Measurements from ENCODE around the gene STAG1. TPM values are rescaled to one million over a fixed set of nuclear protein-coding genes. Genes with fewer than 3 reads are reported as not detected.
"Not testable (repeated sequence)": the region's sequence is repeated elsewhere in the genome, so short reads cannot be mapped to it uniquely, and the experiment has no call there.

Gene STAG1
- total RNA-seq, 3 donors from 2014 or later, result 46.8 to 57.1 (median 50.4) TPM

- H3K4me3 ChIP-seq, result no peak overlapping the region
- no peak for ATAC-seq
- no peaks in the 10 kb centered on the region for H3K36me3 ChIP-seq (ENCODE audit: low read depth)
- DNase-seq, result no peak
- no peaks in the 10 kb centered on the region for H3K4me1 ChIP-seq (ENCODE audit: low read depth)
- TF ChIP-seq CTCF (IDR thresholded peaks at IDR 0.05), result no peak
- intact Hi-C loops (cut with DNase I, micrococcal nuclease), result no loop called here
- H3K9me3 ChIP-seq, result no peaks in the 10 kb centered on the region
Observed at GRCh38 chr3:136567599-136568188, 184.5 kb downstream of the STAG1 start.

GRCh38 chr3:136564962-136565361, 187.2 kb downstream of the STAG1 start:
- H3K36me3 ChIP-seq (ENCODE audit: low read depth); intact Hi-C loops (cut with DNase I, micrococcal nuclease); ATAC-seq; DNase-seq; H3K9me3 ChIP-seq; H3K4me1 ChIP-seq (ENCODE audit: low read depth); H3K4me3 ChIP-seq: not testable (repeated sequence)

- H3K4me1 ChIP-seq (ENCODE audit: low read depth), result no peaks in the 10 kb centered on the region
- ATAC-seq, result no peak
- intact Hi-C loops (cut with DNase I, micrococcal nuclease), result no loop called here
Observed at GRCh38 chr3:136562026-136562425, 190.2 kb downstream of the STAG1 start.

GRCh38 chr3:136559896-136560295, 192.3 kb downstream of the STAG1 start:
- DNase-seq (no peak), ATAC-seq (no peak)
- Histone ChIP-seq H3K4me3 (no peak overlapping the region), H3K36me3 (ENCODE audit: low read depth) (no peaks in the 10 kb centered on the region), H3K9me3 (no peaks in the 10 kb centered on the region), H3K4me1 (ENCODE audit: low read depth) (no peaks in the 10 kb centered on the region)
- TF ChIP-seq CTCF (IDR thresholded peaks at IDR 0.05), result no peak
- intact Hi-C loops (cut with DNase I, micrococcal nuclease), result no loop called here

More at GRCh38 chr3:136562026-136562425, 190.2 kb downstream of the STAG1 start:
- Histone ChIP-seq H3K9me3 (no peaks in the 10 kb centered on the region), H3K36me3 (ENCODE audit: low read depth) (no peaks in the 10 kb centered on the region), H3K4me3 (no peak overlapping the region)
- no peak for DNase-seq
- TF ChIP-seq CTCF (IDR thresholded peaks at IDR 0.05), result no peak

- H3K4me3 ChIP-seq; DNase-seq; H3K9me3 ChIP-seq; H3K36me3 ChIP-seq (ENCODE audit: low read depth); ATAC-seq; H3K4me1 ChIP-seq (ENCODE audit: low read depth); intact Hi-C loops (cut with DNase I, micrococcal nuclease): not testable (repeated sequence)
Observed at GRCh38 chr3:136549461-136549860, 202.7 kb downstream of the STAG1 start.

- no peak overlapping the region for H3K4me3 ChIP-seq
- TF ChIP-seq CTCF (IDR thresholded peaks at IDR 0.05), result no peak
- H3K9me3 ChIP-seq, result no peaks in the 10 kb centered on the region
- H3K4me1 ChIP-seq (ENCODE audit: low read depth), result no peaks in the 10 kb centered on the region
- ATAC-seq, result no peak
- DNase-seq, result no peak
- intact Hi-C loops (cut with DNase I, micrococcal nuclease), result no loop called here
- no peaks in the 10 kb centered on the region for H3K36me3 ChIP-seq (ENCODE audit: low read depth)
Observed at GRCh38 chr3:136547293-136547692, 204.9 kb downstream of the STAG1 start.

GRCh38 chr3:136546720-136547119, 205.5 kb downstream of the STAG1 start:
- H3K4me3 ChIP-seq, result no peak overlapping the region
- no peak for DNase-seq
- TF ChIP-seq CTCF (IDR thresholded peaks at IDR 0.05), result no peak
- no peaks in the 10 kb centered on the region for H3K36me3 ChIP-seq (ENCODE audit: low read depth)
- no peaks in the 10 kb centered on the region for H3K9me3 ChIP-seq
- intact Hi-C loops (cut with DNase I, micrococcal nuclease), result no loop called here
- H3K4me1 ChIP-seq (ENCODE audit: low read depth), result no peaks in the 10 kb centered on the region
- ATAC-seq, result no peak
